Nephron (organoid): Measurements from ENCODE around the gene SATB2.

Source experiments
- H3K27ac Mint-ChIP-seq, 3 experiments: 2 replicates each; pipeline ENCODE4 v1.8.0; 2020; ENCODE audit warnings: mixed read lengths in 3 of 3, mild to moderate bottlenecking in 2 of 3, moderate library complexity in 1 of 3
- H3K27me3 Mint-ChIP-seq: 2 replicates; pipeline ENCODE4 v1.8.0; 2021; ENCODE audit warnings: low read depth, mild to moderate bottlenecking, moderate library complexity, mixed read lengths
- H3K36me3 Mint-ChIP-seq: 2 replicates; pipeline ENCODE4 v1.8.0; 2020; ENCODE audit warnings: low read depth, mixed read lengths
- H3K4me1 Mint-ChIP-seq: 2 replicates; pipeline ENCODE4 v1.8.0; 2020; ENCODE audit warnings: mixed read lengths
- H3K4me3 Mint-ChIP-seq, 3 experiments: 2 replicates each; pipeline ENCODE4 v1.8.0; 2020; ENCODE audit warnings: mild to moderate bottlenecking in 3 of 3, mixed read lengths in 3 of 3, moderate library complexity in 2 of 3
- H3K9me3 Mint-ChIP-seq: 2 replicates; pipeline ENCODE4 v1.8.0; 2020; ENCODE audit warnings: mixed read lengths
- CTCF ChIP-seq, 3 experiments: fragments of 200-600 bp; sonication (generic); IDR thresholded peaks; one replicate each; pipeline ENCODE4 v1.5.0; 2021; ENCODE audit warnings: antibody characterized with exemption in 3 of 3; ENCODE audit not compliant: unreplicated experiment in 3 of 3

The SATB2 gene

GRCh38 chr2:199261239-199261638, 196.5 kb downstream of the SATB2 start:
- H3K9me3 Mint-ChIP-seq, result peaks cover 34% of the 10 kb centered on the region
- H3K4me1 Mint-ChIP-seq, result no peaks in the 10 kb centered on the region
- peaks cover 19% of the 10 kb centered on the region for H3K36me3 Mint-ChIP-seq
- TF ChIP-seq CTCF (IDR thresholded peaks at IDR 0.05; ENCODE audit: unreplicated experiment in 3 of 3), result no peak
- no peak overlapping the region for H3K4me3 Mint-ChIP-seq
- peaks cover 4% of the 10 kb centered on the region for H3K27me3 Mint-ChIP-seq
- H3K27ac Mint-ChIP-seq, result no peak overlapping the region

DNA sequence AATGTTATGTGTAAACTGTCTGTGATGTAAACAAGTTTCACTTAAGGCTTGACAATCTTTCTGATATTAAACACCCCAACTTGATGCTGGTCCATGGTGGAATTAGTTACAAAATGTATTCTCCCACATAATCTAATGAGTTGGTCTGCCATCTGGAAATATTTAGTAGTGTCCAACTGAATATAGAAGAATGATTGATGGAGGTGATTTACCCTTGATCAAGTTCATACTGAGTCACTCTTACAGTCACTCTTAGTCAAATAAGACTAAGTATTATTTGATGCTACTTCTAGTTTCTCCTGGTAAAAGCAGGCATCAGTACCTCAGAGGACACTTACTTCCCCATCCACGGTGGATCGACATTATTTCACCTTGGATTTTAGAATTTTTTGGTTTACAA, 198.1 kb downstream of the SATB2 start:
- H3K9me3 Mint-ChIP-seq, result peaks cover 28% of the 10 kb centered on the region

GRCh38 chr2:199258291-199258690, 199.4 kb downstream of the SATB2 start:
- Mint-ChIP-seq H3K27ac (no peak overlapping the region), H3K4me3 (no peak overlapping the region), H3K4me1 (no peaks in the 10 kb centered on the region), H3K27me3 (no peaks in the 10 kb centered on the region), H3K36me3 (peaks cover 13% of the 10 kb centered on the region), H3K9me3 (peaks cover 20% of the 10 kb centered on the region)
- TF ChIP-seq CTCF (IDR thresholded peaks at IDR 0.05; ENCODE audit: unreplicated experiment in 3 of 3), result no peak

More for the DNA sequence above, 198.1 kb downstream of the SATB2 start:
- Mint-ChIP-seq H3K36me3 (peaks cover 19% of the 10 kb centered on the region), H3K4me3 (no peak overlapping the region), H3K27me3 (no peaks in the 10 kb centered on the region), H3K27ac (no peak overlapping the region), H3K4me1 (no peaks in the 10 kb centered on the region)
- no peak for TF ChIP-seq CTCF (IDR thresholded peaks at IDR 0.05; ENCODE audit: unreplicated experiment in 3 of 3)

DNA sequence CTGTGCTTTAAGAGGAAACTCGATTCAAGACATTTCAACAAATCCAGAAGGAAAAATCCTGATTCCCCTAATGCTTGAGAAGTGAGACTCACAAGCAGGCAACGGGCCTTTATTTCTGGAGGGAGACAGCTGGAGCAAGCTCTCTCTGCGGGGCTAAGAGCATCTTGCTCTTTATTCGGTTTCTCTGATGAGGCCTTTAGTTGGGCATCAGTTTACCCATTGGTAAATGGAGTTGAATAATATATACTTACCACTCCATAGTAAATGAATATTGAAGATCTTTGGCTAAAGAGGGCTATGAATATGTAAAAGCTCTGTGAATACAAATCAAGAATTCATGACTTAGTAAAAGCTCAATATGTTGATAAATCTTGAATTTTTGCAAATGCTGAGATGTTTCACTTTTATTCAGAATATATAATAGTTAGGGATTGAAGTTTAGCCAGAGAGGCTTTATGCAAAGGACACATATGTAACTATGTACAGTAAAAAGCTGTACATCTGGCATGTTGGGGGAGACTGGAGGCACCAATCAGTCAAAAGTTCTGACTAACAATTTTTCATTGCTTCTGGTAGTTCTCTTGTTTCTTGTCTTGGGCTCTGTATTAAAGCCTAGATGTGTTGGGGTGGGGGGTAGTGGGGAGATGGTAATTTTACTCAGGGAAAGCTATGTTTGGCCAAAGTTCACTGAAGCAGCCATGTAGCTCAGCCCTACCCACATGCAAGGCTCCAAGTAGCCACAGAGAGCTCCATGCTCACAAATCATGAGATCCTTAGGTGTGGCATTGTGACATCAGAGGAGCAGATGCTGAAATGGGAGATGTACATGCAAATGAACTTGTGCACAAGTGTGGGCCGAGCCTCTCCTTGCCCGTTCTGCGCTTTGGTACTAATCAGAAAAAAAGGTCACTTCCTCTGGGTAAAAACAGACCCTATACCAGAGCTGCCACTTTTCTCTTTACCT, 200.2 kb downstream of the SATB2 start:
- Mint-ChIP-seq H3K4me1 (no peaks in the 10 kb centered on the region), H3K4me3 (no peak overlapping the region), H3K27me3 (no peaks in the 10 kb centered on the region), H3K27ac (no peak overlapping the region), H3K36me3 (peaks cover 9% of the 10 kb centered on the region), H3K9me3 (peaks cover 14% of the 10 kb centered on the region)
- no peak for TF ChIP-seq CTCF (IDR thresholded peaks at IDR 0.05; ENCODE audit: unreplicated experiment in 3 of 3)

- Mint-ChIP-seq H3K4me3 (no peak overlapping the region), H3K36me3 (no peaks in the 10 kb centered on the region), H3K27ac (no peak overlapping the region), H3K4me1 (no peaks in the 10 kb centered on the region), H3K27me3 (no peaks in the 10 kb centered on the region), H3K9me3 (peaks cover 7% of the 10 kb centered on the region)
- TF ChIP-seq CTCF (IDR thresholded peaks at IDR 0.05; ENCODE audit: unreplicated experiment in 3 of 3), result no peak
Observed at GRCh38 chr2:199230091-199230490, 227.6 kb downstream of the SATB2 start.
